Measurements from ENCODE around the gene SYNDIG1L. TPM values are rescaled to one million over a fixed set of nuclear protein-coding genes. Genes with fewer than 3 reads are reported as not detected.
"Not testable (repeated sequence)": the region's sequence is repeated elsewhere in the genome, so short reads cannot be mapped to it uniquely, and the experiment has no call there.

The SYNDIG1L gene
- total RNA-seq = not detected
- long read RNA-seq = 0 reads

- no peak for ATAC-seq
These were observed at the start of gene SYNDIG1L for GRCh38 chr14:74426202-74426582. TSS of gene SYNDIG1L (minus strand) at chr14:74426210. CDS start at chr14:74409744, 16,466 bp downstream.

GRCh38 chr14:74475678-74476077 lies 49.7 kb upstream of the SYNDIG1L start:
- no peak for ATAC-seq
- no peak for DNase-seq (ENCODE audit: missing footprints)
- intact Hi-C loops (cut with DNase I) = no loop called here

More at GRCh38 chr14:74426202-74426582, at the start of gene SYNDIG1L:
- DNase-seq (ENCODE audit: missing footprints) = no peak
- intact Hi-C loops (cut with DNase I) = no loop called here

- intact Hi-C loops (cut with DNase I) = no loop called here
- ATAC-seq (no peak), DNase-seq (ENCODE audit: missing footprints) (no peak)
These were observed 48.4 kb upstream of the SYNDIG1L start for GRCh38 chr14:74474376-74474775.

- DNase-seq (ENCODE audit: missing footprints) (no peak), ATAC-seq (no peak)
- intact Hi-C loops (cut with DNase I) = no loop called here
These were observed 46.6 kb upstream of the SYNDIG1L start for GRCh38 chr14:74472601-74473000.

- intact Hi-C loops (cut with DNase I) = no loop called here
- ATAC-seq (no peak), DNase-seq (ENCODE audit: missing footprints) (no peak)
These were observed 43.8 kb upstream of the SYNDIG1L start for GRCh38 chr14:74469548-74470518.

- intact Hi-C loops (cut with DNase I) = no loop called here
- ATAC-seq (no peak), DNase-seq (ENCODE audit: missing footprints) (no peak)
These were observed 42.5 kb upstream of the SYNDIG1L start for GRCh38 chr14:74468513-74468912.

GRCh38 chr14:74465335-74465734 lies 39.3 kb upstream of the SYNDIG1L start:
- no peak for DNase-seq (ENCODE audit: missing footprints)
- intact Hi-C loops (cut with DNase I) = no loop called here
- no peak for ATAC-seq

GRCh38 chr14:74464785-74465184 lies 38.8 kb upstream of the SYNDIG1L start:
- ATAC-seq (no peak), DNase-seq (ENCODE audit: missing footprints) (no peak)
- intact Hi-C loops (cut with DNase I) = no loop called here

GRCh38 chr14:74463697-74464096 lies 37.7 kb upstream of the SYNDIG1L start:
- ATAC-seq (no peak), DNase-seq (ENCODE audit: missing footprints) (no peak)
- intact Hi-C loops (cut with DNase I) = no loop called here

GRCh38 chr14:74462993-74463392 lies 37.0 kb upstream of the SYNDIG1L start:
- ATAC-seq = no peak
- no peak for DNase-seq (ENCODE audit: missing footprints)

GRCh38 chr14:74459976-74460375 lies 34.0 kb upstream of the SYNDIG1L start:
- no peak for ATAC-seq
- intact Hi-C loops (cut with DNase I) = no loop called here

More at GRCh38 chr14:74462993-74463392, 37.0 kb upstream of the SYNDIG1L start:
- intact Hi-C loops (cut with DNase I) = no loop called here

GRCh38 chr14:74459289-74459946 lies 33.4 kb upstream of the SYNDIG1L start:
- intact Hi-C loops (cut with DNase I) = no loop called here
- DNase-seq (ENCODE audit: missing footprints) (no peak), ATAC-seq (peak; percentile 44)

More at GRCh38 chr14:74459976-74460375, 34.0 kb upstream of the SYNDIG1L start:
- no peak for DNase-seq (ENCODE audit: missing footprints)

GRCh38 chr14:74457565-74457895 lies 31.5 kb upstream of the SYNDIG1L start:
- ATAC-seq = no peak
- intact Hi-C loops (cut with DNase I) = no loop called here

GRCh38 chr14:74456684-74457564 lies 30.9 kb upstream of the SYNDIG1L start:
- DNase-seq (ENCODE audit: missing footprints) (no peak), ATAC-seq (no peak)
- intact Hi-C loops (cut with DNase I) = no loop called here

More at GRCh38 chr14:74457565-74457895, 31.5 kb upstream of the SYNDIG1L start:
- DNase-seq (ENCODE audit: missing footprints) = no peak

- DNase-seq (ENCODE audit: missing footprints); intact Hi-C loops (cut with DNase I); ATAC-seq: not testable (repeated sequence)
These were observed 28.4 kb upstream of the SYNDIG1L start for GRCh38 chr14:74454397-74454796.

- intact Hi-C loops (cut with DNase I) = no loop called here
- ATAC-seq = no peak
- no peak for DNase-seq (ENCODE audit: missing footprints)
These were observed 18.9 kb upstream of the SYNDIG1L start for GRCh38 chr14:74444866-74445265.

GRCh38 chr14:74442757-74443156 lies 16.7 kb upstream of the SYNDIG1L start:
- intact Hi-C loops (cut with DNase I) = no loop called here
- ATAC-seq (no peak), DNase-seq (ENCODE audit: missing footprints) (no peak)

GRCh38 chr14:74441113-74441512 lies 15.1 kb upstream of the SYNDIG1L start:
- DNase-seq (ENCODE audit: missing footprints) (no peak), ATAC-seq (no peak)
- intact Hi-C loops (cut with DNase I) = no loop called here

- no peak for ATAC-seq
- intact Hi-C loops (cut with DNase I) = no loop called here
- no peak for DNase-seq (ENCODE audit: missing footprints)
These were observed 12.4 kb upstream of the SYNDIG1L start for GRCh38 chr14:74438351-74438915.

Data from Right ventricle myocardium inferior (tissue), 1 donor.